ENCODE data around the gene SFMBT2.

The SFMBT2 gene

GRCh38 chr10:7264313-7264756, 146.5 kb downstream of the SFMBT2 start:
- no peak for DNase-seq (ENCODE audit: low spot score)

GRCh38 chr10:7263616-7264015, 147.2 kb downstream of the SFMBT2 start:
- DNase-seq (ENCODE audit: low spot score): no peak

GRCh38 chr10:7261351-7261750, 149.5 kb downstream of the SFMBT2 start:
- no peak for DNase-seq (ENCODE audit: low spot score)

- DNase-seq (ENCODE audit: low spot score): no peak
Observed at GRCh38 chr10:7260912-7261311, 149.9 kb downstream of the SFMBT2 start.

- DNase-seq (ENCODE audit: low spot score): peak; percentile 69
Observed at GRCh38 chr10:7260412-7260900, 150.4 kb downstream of the SFMBT2 start.

- DNase-seq (ENCODE audit: low spot score): no peak
Observed at GRCh38 chr10:7258948-7259523, 151.8 kb downstream of the SFMBT2 start.

GRCh38 chr10:7255517-7255916, 155.3 kb downstream of the SFMBT2 start:
- no peak for DNase-seq (ENCODE audit: low spot score)

GRCh38 chr10:7251696-7252465, 159.0 kb downstream of the SFMBT2 start:
- no peak for DNase-seq (ENCODE audit: low spot score)

GRCh38 chr10:7250236-7250635, 160.6 kb downstream of the SFMBT2 start:
- DNase-seq (ENCODE audit: low spot score): no peak

GRCh38 chr10:7248585-7249164, 162.2 kb downstream of the SFMBT2 start:
- no peak for DNase-seq (ENCODE audit: low spot score)

GRCh38 chr10:7248148-7248547, 162.7 kb downstream of the SFMBT2 start:
- no peak for DNase-seq (ENCODE audit: low spot score)

- DNase-seq (ENCODE audit: low spot score): no peak
Observed at GRCh38 chr10:7245505-7245904, 165.3 kb downstream of the SFMBT2 start.

- DNase-seq (ENCODE audit: low spot score): no peak
Observed at GRCh38 chr10:7243873-7244272, 167.0 kb downstream of the SFMBT2 start.

- DNase-seq (ENCODE audit: low spot score): no peak
Observed at GRCh38 chr10:7243139-7243538, 167.7 kb downstream of the SFMBT2 start.

- DNase-seq (ENCODE audit: low spot score): no peak
Observed at GRCh38 chr10:7239312-7239985, 171.4 kb downstream of the SFMBT2 start.

GRCh38 chr10:7235376-7235775, 175.5 kb downstream of the SFMBT2 start:
- DNase-seq (ENCODE audit: low spot score): no peak

GRCh38 chr10:7234109-7234508, 176.7 kb downstream of the SFMBT2 start:
- no peak for DNase-seq (ENCODE audit: low spot score)

- no peak for DNase-seq (ENCODE audit: low spot score)
Observed at GRCh38 chr10:7233259-7233991, 177.4 kb downstream of the SFMBT2 start.

- DNase-seq (ENCODE audit: low spot score): no peak
Observed at GRCh38 chr10:7231509-7232414, 179.1 kb downstream of the SFMBT2 start.

- DNase-seq (ENCODE audit: low spot score): no peak
Observed at GRCh38 chr10:7230951-7231350, 179.9 kb downstream of the SFMBT2 start.

GRCh38 chr10:7230036-7230435, 180.8 kb downstream of the SFMBT2 start:
- no peak for DNase-seq (ENCODE audit: low spot score)
